Measurements from ENCODE around the gene COL23A1.

The COL23A1 gene

DNA sequence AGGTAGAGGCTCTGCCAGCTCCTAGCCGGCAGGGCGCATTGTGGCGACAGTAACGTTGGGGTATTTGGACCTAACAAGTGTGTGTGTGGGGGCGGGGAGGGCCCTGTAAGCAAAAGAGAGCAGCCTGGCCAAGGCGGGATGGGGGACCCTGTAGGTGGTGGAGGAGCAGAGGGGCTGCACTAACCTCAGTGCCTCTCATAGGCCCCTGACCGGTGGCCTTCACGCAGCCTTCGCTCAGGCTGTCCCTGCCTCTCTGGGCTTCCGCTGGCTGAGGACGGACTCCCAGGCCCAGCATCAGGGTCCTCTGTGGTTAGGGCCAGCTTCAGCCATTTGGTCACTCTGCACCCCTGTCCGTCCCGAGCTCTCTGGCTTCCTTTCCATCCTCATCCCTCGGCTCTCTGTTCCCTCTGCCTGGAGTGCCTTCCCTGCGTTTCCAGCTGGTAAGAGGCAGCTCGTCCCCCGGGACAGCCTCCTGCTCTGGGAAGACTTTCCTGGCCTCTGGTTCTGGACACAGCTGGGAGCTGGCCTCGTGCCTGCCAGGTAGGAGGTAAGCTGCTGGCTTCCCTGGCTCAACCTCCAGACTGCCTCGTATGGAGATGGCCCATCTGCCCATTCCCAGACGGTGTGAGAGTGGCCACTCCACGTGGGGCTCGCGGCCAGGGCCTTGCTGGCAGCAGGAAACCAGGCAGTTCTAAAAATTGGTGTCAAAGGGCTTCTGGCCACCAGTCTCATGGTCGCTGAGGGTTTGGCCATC lies 318.3 kb downstream of the COL23A1 start:
- ChIA-PET CTCF (interaction anchor here (0.6 to 1.7 kb wide), 4 partner anchors 8 to 318 kb away, joined by 3 to 4 read pairs (median 4); partner anchors contain the start of gene COL23A1), POLR2A (no interaction called here)
- no peaks in the 10 kb centered on the region for H3K9me3 ChIP-seq (ENCODE audit: control insufficient read depth, insufficient read depth, low read depth, low read length)
- H3K36me3 ChIP-seq (ENCODE audit: control insufficient read depth in 2 of 2, insufficient read depth in 1 of 2, low read length in 2 of 2): no peaks in the 10 kb centered on the region
- H3K4me3 ChIP-seq (ENCODE audit: low read depth, low read length): no peak overlapping the region
- H3K4me1 ChIP-seq (ENCODE audit: control insufficient read depth, insufficient read depth, low read length): no peaks in the 10 kb centered on the region
- H3K27ac ChIP-seq (ENCODE audit: extremely low read depth, low read depth, low read length): no peak overlapping the region
- TF ChIP-seq, protein P1, sequence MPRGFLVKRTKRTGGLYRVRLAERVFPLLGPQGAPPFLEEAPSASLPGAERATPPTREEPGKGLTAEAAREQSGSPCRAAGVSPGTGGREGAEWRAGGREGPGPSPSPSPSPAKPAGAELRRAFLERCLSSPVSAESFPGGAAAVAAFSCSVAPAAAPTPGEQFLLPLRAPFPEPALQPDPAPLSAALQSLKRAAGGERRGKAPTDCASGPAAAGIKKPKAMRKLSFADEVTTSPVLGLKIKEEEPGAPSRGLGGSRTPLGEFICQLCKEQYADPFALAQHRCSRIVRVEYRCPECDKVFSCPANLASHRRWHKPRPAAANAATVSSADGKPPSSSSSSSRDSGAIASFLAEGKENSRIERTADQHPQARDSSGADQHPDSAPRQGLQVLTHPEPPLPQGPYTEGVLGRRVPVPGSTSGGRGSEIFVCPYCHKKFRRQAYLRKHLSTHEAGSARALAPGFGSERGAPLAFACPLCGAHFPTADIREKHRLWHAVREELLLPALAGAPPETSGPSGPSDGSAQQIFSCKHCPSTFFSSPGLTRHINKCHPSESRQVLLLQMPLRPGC (tag by site-specific recombination; IDR thresholded peaks at IDR 0.05): no peak
- TF ChIP-seq ZNF830 (tag by site-specific recombination; IDR thresholded peaks at IDR 0.05; ENCODE audit: low read depth): no peak

DNA sequence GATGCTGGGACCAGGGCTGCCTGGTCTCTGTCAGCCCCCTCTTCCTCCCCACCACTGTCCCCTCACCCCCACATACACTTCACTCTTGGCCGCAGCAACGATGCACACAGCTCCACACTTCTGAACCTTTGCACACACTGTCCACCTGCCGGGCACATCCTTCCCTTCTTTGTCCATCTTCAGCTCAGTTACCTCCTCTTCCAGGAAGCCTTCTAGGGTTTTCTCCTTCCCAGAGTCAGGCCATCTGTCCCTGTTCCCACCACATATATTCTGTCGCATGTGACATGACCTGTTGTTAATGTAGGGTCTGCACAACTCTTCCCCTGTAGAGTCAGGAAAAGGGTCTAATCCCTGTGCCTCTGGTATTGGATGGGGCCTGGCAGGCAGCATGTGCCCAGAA lies 319.0 kb downstream of the COL23A1 start:
- Histone ChIP-seq H3K9me3 (ENCODE audit: control insufficient read depth, insufficient read depth, low read depth, low read length) (no peaks in the 10 kb centered on the region), H3K36me3 (ENCODE audit: control insufficient read depth in 2 of 2, insufficient read depth in 1 of 2, low read length in 2 of 2) (no peaks in the 10 kb centered on the region), H3K4me1 (ENCODE audit: control insufficient read depth, insufficient read depth, low read length) (no peaks in the 10 kb centered on the region), H3K4me3 (ENCODE audit: low read depth, low read length) (no peak overlapping the region), H3K27ac (ENCODE audit: extremely low read depth, low read depth, low read length) (no peak overlapping the region)
- no peak for TF ChIP-seq ZNF2 (tag by site-specific recombination; IDR thresholded peaks at IDR 0.05)
- TF ChIP-seq ZXDB (tag by site-specific recombination; IDR thresholded peaks at IDR 0.05): no peak
- TF ChIP-seq, protein P2, sequence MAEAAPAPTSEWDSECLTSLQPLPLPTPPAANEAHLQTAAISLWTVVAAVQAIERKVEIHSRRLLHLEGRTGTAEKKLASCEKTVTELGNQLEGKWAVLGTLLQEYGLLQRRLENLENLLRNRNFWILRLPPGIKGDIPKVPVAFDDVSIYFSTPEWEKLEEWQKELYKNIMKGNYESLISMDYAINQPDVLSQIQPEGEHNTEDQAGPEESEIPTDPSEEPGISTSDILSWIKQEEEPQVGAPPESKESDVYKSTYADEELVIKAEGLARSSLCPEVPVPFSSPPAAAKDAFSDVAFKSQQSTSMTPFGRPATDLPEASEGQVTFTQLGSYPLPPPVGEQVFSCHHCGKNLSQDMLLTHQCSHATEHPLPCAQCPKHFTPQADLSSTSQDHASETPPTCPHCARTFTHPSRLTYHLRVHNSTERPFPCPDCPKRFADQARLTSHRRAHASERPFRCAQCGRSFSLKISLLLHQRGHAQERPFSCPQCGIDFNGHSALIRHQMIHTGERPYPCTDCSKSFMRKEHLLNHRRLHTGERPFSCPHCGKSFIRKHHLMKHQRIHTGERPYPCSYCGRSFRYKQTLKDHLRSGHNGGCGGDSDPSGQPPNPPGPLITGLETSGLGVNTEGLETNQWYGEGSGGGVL (tag by site-specific recombination; IDR thresholded peaks at IDR 0.05): no peak
- TF ChIP-seq ZSCAN16 (tag by site-specific recombination; IDR thresholded peaks at IDR 0.05): no peak
- no peak for TF ChIP-seq SP7 (tag by site-specific recombination; IDR thresholded peaks at IDR 0.05)
- no peak for TF ChIP-seq ZNF510 (tag by site-specific recombination; IDR thresholded peaks at IDR 0.05; ENCODE audit: insufficient replicate concordance)
- no peak for TF ChIP-seq ZNF623 (tag by site-specific recombination; IDR thresholded peaks at IDR 0.05)
- TF ChIP-seq ZNF792 (tag by site-specific recombination; IDR thresholded peaks at IDR 0.05): no peak
- no peak for TF ChIP-seq ZNF600 (tag by site-specific recombination; IDR thresholded peaks at IDR 0.05)
- TF ChIP-seq ZNF140 (tag by site-specific recombination; IDR thresholded peaks at IDR 0.05): no peak
- no peak for TF ChIP-seq SP2 (tag by site-specific recombination; IDR thresholded peaks at IDR 0.05)
- TF ChIP-seq ZFP37 (tag by site-specific recombination; IDR thresholded peaks at IDR 0.05): no peak
- CTCF ChIA-PET: interaction anchor here (0.7 to 1.7 kb wide), 2 partner anchors 8 to 18 kb away, joined by 4 read pairs; no protein-coding TSS in a partner anchor
- POLR2A ChIA-PET: no interaction called here

DNA sequence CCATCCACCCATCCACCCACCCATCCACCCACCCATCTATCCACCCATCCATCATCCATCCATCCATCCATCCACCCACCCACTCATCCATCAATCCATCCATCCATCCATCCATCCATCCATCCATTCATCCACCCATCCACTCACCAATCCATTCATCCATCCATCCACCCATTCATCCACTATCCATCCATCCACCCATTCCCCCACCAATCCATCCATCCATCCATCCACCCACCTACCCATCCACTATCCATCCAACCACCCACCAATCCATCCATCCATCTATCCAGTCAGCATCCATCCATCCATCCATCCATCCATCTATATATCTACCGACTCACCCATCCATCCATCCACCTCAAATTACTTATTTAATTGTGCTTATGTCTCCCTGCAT lies 320.7 kb downstream of the COL23A1 start:
- Histone ChIP-seq H3K36me3 (ENCODE audit: control insufficient read depth in 2 of 2, insufficient read depth in 1 of 2, low read length in 2 of 2) (no peaks in the 10 kb centered on the region), H3K9me3 (ENCODE audit: control insufficient read depth, insufficient read depth, low read depth, low read length) (no peaks in the 10 kb centered on the region), H3K27ac (ENCODE audit: extremely low read depth, low read depth, low read length) (no peak overlapping the region), H3K4me3 (ENCODE audit: low read depth, low read length) (no peak overlapping the region), H3K4me1 (ENCODE audit: control insufficient read depth, insufficient read depth, low read length) (no peaks in the 10 kb centered on the region)
- POLR2A ChIA-PET: no interaction called here
- TF ChIP-seq ZFP41 (tag by site-specific recombination; IDR thresholded peaks at IDR 0.05; ENCODE audit: borderline replicate concordance) (no peak), ZNF366 (tag by site-specific recombination; conservative IDR thresholded peaks at IDR 0.05) (peak; percentile 97), ZFHX2 (tag by site-specific recombination; conservative IDR thresholded peaks at IDR 0.05) (peak; percentile 50), ZBTB17 (tag by site-specific recombination; IDR thresholded peaks at IDR 0.05) (peak; percentile 99), ZNF157 (tag by site-specific recombination; IDR thresholded peaks at IDR 0.05) (no peak), EGR2 (tag by site-specific recombination; IDR thresholded peaks at IDR 0.05; ENCODE audit: low read depth) (peak; percentile 77), ZNF202 (tag by site-specific recombination; IDR thresholded peaks at IDR 0.05; ENCODE audit: borderline replicate concordance) (peak; percentile 11; the same call in 1 of the 2 replicates), YY2 (tag by site-specific recombination; IDR thresholded peaks at IDR 0.05) (no peak), RBAK (tag by site-specific recombination; IDR thresholded peaks at IDR 0.05) (no peak)
- TF ChIP-seq, protein P3, sequence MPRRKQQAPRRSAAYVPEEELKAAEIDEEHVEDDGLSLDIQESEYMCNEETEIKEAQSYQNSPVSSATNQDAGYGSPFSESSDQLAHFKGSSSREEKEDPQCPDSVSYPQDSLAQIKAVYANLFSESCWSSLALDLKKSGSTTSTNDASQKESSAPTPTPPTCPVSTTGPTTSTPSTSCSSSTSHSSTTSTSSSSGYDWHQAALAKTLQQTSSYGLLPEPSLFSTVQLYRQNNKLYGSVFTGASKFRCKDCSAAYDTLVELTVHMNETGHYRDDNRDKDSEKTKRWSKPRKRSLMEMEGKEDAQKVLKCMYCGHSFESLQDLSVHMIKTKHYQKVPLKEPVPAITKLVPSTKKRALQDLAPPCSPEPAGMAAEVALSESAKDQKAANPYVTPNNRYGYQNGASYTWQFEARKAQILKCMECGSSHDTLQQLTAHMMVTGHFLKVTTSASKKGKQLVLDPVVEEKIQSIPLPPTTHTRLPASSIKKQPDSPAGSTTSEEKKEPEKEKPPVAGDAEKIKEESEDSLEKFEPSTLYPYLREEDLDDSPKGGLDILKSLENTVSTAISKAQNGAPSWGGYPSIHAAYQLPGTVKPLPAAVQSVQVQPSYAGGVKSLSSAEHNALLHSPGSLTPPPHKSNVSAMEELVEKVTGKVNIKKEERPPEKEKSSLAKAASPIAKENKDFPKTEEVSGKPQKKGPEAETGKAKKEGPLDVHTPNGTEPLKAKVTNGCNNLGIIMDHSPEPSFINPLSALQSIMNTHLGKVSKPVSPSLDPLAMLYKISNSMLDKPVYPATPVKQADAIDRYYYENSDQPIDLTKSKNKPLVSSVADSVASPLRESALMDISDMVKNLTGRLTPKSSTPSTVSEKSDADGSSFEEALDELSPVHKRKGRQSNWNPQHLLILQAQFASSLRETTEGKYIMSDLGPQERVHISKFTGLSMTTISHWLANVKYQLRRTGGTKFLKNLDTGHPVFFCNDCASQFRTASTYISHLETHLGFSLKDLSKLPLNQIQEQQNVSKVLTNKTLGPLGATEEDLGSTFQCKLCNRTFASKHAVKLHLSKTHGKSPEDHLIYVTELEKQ (tag by site-specific recombination; IDR thresholded peaks at IDR 0.05; ENCODE audit: borderline replicate concordance): no peak
- CTCF ChIA-PET: no interaction called here

Data from HEK293 (cell line).